Dermis microvascular lymphatic vessel endothelial cell (primary cell): Measurements from ENCODE around the gene DDB1. TPM values are rescaled to one million over a fixed set of nuclear protein-coding genes. Genes with fewer than 3 reads are reported as not detected.

Source experiments
- DNase-seq, 2 donors: peaks; one replicate each; pipeline versions ENCODE4 v3.0.0 to v3.0.0-alpha.2; 2010; ENCODE audit warnings: low read depth in 2 of 2
- total RNA-seq: library from RNA; depleted of rRNA; stranded (reverse); fragments of >200 nt; gene quantifications from 2 replicates; pipeline ENCODE4 v1.2.1, GENCODE V29; 2014

DDB1 gene
- total RNA-seq, 1 donor from 2014 or later, result 310 TPM

GRCh38 chr11:61356706-61357105 is 23.8 kb upstream of the DDB1 start:
- no peak for DNase-seq

GRCh38 chr11:61354208-61354607 is 21.3 kb upstream of the DDB1 start:
- DNase-seq, result no peak

- DNase-seq, result no peak
Measured at GRCh38 chr11:61353131-61354067, 20.5 kb upstream of the DDB1 start.

- DNase-seq, result no peak
Measured at GRCh38 chr11:61352038-61352437, 19.1 kb upstream of the DDB1 start.

GRCh38 chr11:61350803-61351202 is 17.9 kb upstream of the DDB1 start:
- no peak for DNase-seq

- DNase-seq, result no peak
Measured at GRCh38 chr11:61350336-61350735, 17.4 kb upstream of the DDB1 start.

- no peak for DNase-seq
Measured at GRCh38 chr11:61349916-61350315, 17.0 kb upstream of the DDB1 start.

- DNase-seq, result peak in 1 of 2 donors; percentile 6
Measured at GRCh38 chr11:61349189-61349751, 16.4 kb upstream of the DDB1 start.

GRCh38 chr11:61347916-61348461 is 15.1 kb upstream of the DDB1 start:
- peak; percentile 87 to 98 for DNase-seq

GRCh38 chr11:61345954-61346843 is 13.3 kb upstream of the DDB1 start:
- no peak for DNase-seq

- no peak for DNase-seq
Measured at GRCh38 chr11:61345170-61345610, 12.3 kb upstream of the DDB1 start.

- DNase-seq, result no peak
Measured at GRCh38 chr11:61343792-61344745, 11.2 kb upstream of the DDB1 start.

GRCh38 chr11:61342207-61342803 is 9.4 kb upstream of the DDB1 start:
- no peak for DNase-seq

- no peak for DNase-seq
Measured at GRCh38 chr11:61341706-61342105, 8.8 kb upstream of the DDB1 start.

- no peak for DNase-seq
Measured at GRCh38 chr11:61340979-61341378, 8.1 kb upstream of the DDB1 start.

GRCh38 chr11:61339490-61339878 is 6.6 kb upstream of the DDB1 start:
- no peak for DNase-seq

- no peak for DNase-seq
Measured at GRCh38 chr11:61338783-61339489, 6.0 kb upstream of the DDB1 start.

- no peak for DNase-seq
Measured at GRCh38 chr11:61337706-61338470, 5.0 kb upstream of the DDB1 start.
